Thymus (tissue), 11 donors: ENCODE data around the gene RCOR1. TPM values are rescaled to one million over a fixed set of nuclear protein-coding genes. Genes with fewer than 3 reads are reported as not detected.

ENCODE experiments used
- DNase-seq, 9 donors: peaks; one replicate each; pipeline ENCODE4 v3.0.0-alpha.2; 2013; ENCODE audit warnings: low spot score in 9 of 9, low read depth in 6 of 9, missing footprints in 1 of 9
- H3K27ac ChIP-seq, 2 donors: one replicate each; pipeline ENCODE4 v1.5.1; 2013; ENCODE audit warnings: control low read depth in 1 of 2, low read depth in 1 of 2, low read length in 1 of 2, mild to moderate bottlenecking in 1 of 2, moderate library complexity in 1 of 2
- H3K27me3 ChIP-seq, 2 donors: one replicate each; pipeline ENCODE4 v1.5.1; 2013; ENCODE audit warnings: low read length in 1 of 2; ENCODE audit not compliant: control insufficient read depth in 2 of 2, insufficient read depth in 1 of 2
- H3K36me3 ChIP-seq, 2 donors: one replicate each; pipeline ENCODE4 v1.5.1; 2013; ENCODE audit warnings: low read length in 1 of 2, mild to moderate bottlenecking in 1 of 2, moderate library complexity in 1 of 2; ENCODE audit not compliant: control insufficient read depth in 2 of 2, insufficient read depth in 2 of 2
- H3K4me1 ChIP-seq, 2 donors: one replicate each; pipeline ENCODE4 v1.5.1; 2013; ENCODE audit warnings: low read length in 2 of 2; ENCODE audit not compliant: control insufficient read depth in 2 of 2, insufficient read depth in 2 of 2
- H3K4me3 ChIP-seq, 2 donors: one replicate each; pipeline ENCODE4 v1.5.1; 2013; ENCODE audit warnings: low read length in 2 of 2, control low read depth in 1 of 2, mild to moderate bottlenecking in 1 of 2
- H3K9me3 ChIP-seq, 2 donors: one replicate each; pipeline ENCODE4 v1.5.1; 2013; ENCODE audit warnings: low read length in 1 of 2, mild to moderate bottlenecking in 1 of 2; ENCODE audit not compliant: control insufficient read depth in 2 of 2, insufficient read depth in 1 of 2
- WGBS: extraction: QIAGEN DNeasy Blood & Tissue Kit; methylation state at CpG from one replicate; pipeline ENCODE4 v1.1.7; 2013; 5-methylcytosine and 5-hydroxymethylcytosine counted together
- polyA plus RNA-seq: library from polyadenylated mRNA; stranded (reverse); fragments of 200-250 nt; gene quantifications from one replicate; pipeline ENCODE4 v1.2.3, GENCODE V29; 2013
- total RNA-seq: library from RNA; stranded (reverse); fragments of 120-200 nt; gene quantifications from one replicate; pipeline ENCODE4 v1.2.4, GENCODE V29; 2013
- donor health status: healthy.

RCOR1 gene
- total and polyA plus RNA-seq, 2 donors = 9.2 to 9.7 TPM

- no peak overlapping the region for H3K4me3 ChIP-seq
- H3K4me1 ChIP-seq = peaks cover 0 to 19% of the 10 kb centered on the region in 2 donors
- no peak for DNase-seq
- 82% methylated on average over 22 of the region's 22 CpGs for WGBS
- H3K9me3 ChIP-seq = no peaks in the 10 kb centered on the region
- H3K27ac ChIP-seq = no peak overlapping the region
- no peaks in the 10 kb centered on the region for H3K36me3 ChIP-seq
- no peaks in the 10 kb centered on the region for H3K27me3 ChIP-seq
Observed at GRCh38 chr14:102772781-102773570, 180.5 kb downstream of the RCOR1 start.

DNA sequence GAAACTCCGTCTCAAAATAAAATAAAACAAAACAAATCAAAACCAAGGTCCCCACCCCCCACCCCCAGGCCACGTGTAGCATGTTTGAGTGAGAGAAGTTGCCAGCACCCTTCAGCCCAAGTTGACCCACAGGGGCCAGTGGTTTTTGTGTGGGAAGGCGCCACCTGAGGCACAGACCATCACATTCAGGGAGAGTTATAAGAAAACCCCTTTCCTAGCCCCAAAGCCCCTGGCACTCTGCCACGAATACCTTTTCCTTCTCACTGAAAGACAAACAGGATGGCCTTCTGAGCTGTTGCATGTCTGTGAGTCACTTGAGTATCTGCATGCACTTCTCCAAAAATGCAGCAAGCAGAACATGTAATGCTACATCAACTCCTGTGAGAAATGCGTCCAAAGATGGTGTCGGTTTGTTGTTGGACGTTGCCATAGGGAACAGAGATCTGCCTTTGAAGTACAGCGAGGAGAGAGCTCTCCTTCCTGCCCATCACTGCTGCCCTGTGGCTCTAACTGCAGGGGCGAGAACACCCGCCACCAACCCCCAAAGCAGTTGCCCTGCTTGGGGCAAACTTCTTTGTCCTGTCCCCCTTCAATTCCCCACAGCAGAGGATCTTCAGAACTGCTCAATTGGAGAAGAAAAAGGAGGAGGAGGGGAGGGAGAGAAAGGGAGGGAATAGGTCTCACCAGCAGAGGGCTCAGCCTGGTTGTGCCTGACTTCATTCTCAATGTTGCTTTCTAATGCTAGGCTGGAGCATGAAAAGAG lies 182.1 kb downstream of the RCOR1 start:
- Histone ChIP-seq H3K27me3 (peaks cover 0 to 6% of the 10 kb centered on the region in 2 donors), H3K27ac (peak overlapping the region; percentile 15 to 76), H3K9me3 (no peaks in the 10 kb centered on the region), H3K4me1 (peaks cover 0 to 24% of the 10 kb centered on the region in 2 donors), H3K36me3 (no peaks in the 10 kb centered on the region), H3K4me3 (no peak overlapping the region)
- DNase-seq = peak in 5 of 9 donors; percentile 27 to 71 (median 42)
- 66% methylated on average over 10 of the region's 10 CpGs for WGBS

GRCh38 chr14:102775855-102776760 lies 183.7 kb downstream of the RCOR1 start:
- WGBS = 97% methylated on average over 22 of the region's 22 CpGs
- Histone ChIP-seq H3K36me3 (no peaks in the 10 kb centered on the region), H3K27ac (peak overlapping the region in 1 of 2 donors; percentile 57), H3K9me3 (no peaks in the 10 kb centered on the region), H3K27me3 (peaks cover 0 to 6% of the 10 kb centered on the region in 2 donors), H3K4me3 (no peak overlapping the region), H3K4me1 (peaks cover 0 to 26% of the 10 kb centered on the region in 2 donors)
- no peak for DNase-seq

DNA sequence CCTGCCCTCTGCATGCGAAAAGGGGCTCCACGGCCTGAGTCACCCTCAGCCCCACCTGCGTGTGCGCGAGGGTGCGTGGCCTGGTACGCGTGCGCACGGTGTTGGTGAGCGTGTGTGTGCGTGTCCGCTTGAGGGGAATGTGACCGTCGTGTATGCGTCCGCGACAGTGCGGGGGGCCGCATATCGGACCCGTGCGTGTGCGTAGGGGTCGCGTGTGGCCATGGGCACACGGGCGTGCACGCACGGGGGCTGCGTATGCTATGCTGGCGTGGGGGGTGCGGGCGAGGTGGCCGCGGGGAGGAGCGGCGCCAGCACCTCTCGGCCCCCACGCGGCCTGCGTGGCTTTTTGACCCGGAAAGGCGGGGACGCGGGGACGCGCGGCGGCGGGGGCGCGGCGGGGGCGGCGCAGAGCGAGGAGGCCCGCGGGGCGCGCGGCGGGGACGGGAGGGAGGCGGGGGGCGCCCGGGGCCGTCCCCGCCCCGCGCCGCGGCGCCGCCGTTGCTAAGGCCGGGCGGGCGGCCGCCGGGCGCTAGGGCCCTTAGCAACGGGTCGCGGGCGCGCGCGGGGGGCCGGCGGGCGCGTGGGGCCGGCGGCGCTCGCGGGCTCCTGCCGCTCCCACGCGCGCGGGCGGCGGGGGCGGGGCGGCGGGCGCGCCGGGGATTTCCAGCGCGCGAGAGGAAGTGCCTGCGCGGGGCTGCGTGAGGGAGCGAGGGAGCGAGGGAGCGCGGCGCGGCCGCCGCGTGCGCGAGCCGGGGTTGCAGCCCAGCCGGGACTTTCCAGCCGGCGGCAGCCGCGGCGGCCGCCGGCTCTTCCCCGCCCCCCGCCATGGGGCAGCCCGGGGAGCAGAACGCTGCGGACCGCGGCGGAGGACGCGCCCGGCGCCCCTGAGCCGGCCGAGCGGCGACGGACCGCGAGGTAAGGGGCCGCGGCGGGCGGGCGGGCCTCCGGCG lies 184.6 kb downstream of the RCOR1 start, which contains the start of gene TRAF3:
Gene TRAF3 (plus strand): TSS at position 689 of the 950 bp plus-strand sequence. CDS start 92,753 bp downstream, outside the sequence.
- Histone ChIP-seq H3K9me3 (no peaks in the 10 kb centered on the region), H3K27ac (peak within 1 kb of the TSS; percentile 57 to 82), H3K4me1 (peaks cover 0 to 27% of the 10 kb centered on the region in 2 donors), H3K36me3 (no peaks in the 10 kb centered on the region), H3K27me3 (peaks cover 0 to 6% of the 10 kb centered on the region in 2 donors), H3K4me3 (peak within 1 kb of the TSS; percentile 51 to 73)
- 18% methylated on average over 160 of the region's 163 CpGs for WGBS
- DNase-seq = peak in 5 of 9 donors; percentile 53 to 80 (median 65)

- under 1% methylated on average over 97 of the region's 98 CpGs for WGBS
- H3K4me1 ChIP-seq = peaks cover 0 to 27% of the 10 kb centered on the region in 2 donors
- H3K36me3 ChIP-seq = no peaks in the 10 kb centered on the region
- DNase-seq = no peak
- H3K27me3 ChIP-seq = peaks cover 0 to 6% of the 10 kb centered on the region in 2 donors
- peak overlapping the region; percentile 51 to 73 for H3K4me3 ChIP-seq
- H3K27ac ChIP-seq = peak overlapping the region in 1 of 2 donors; percentile 67
- H3K9me3 ChIP-seq = no peaks in the 10 kb centered on the region
Observed at GRCh38 chr14:102777711-102778337, 185.4 kb downstream of the RCOR1 start.

DNA sequence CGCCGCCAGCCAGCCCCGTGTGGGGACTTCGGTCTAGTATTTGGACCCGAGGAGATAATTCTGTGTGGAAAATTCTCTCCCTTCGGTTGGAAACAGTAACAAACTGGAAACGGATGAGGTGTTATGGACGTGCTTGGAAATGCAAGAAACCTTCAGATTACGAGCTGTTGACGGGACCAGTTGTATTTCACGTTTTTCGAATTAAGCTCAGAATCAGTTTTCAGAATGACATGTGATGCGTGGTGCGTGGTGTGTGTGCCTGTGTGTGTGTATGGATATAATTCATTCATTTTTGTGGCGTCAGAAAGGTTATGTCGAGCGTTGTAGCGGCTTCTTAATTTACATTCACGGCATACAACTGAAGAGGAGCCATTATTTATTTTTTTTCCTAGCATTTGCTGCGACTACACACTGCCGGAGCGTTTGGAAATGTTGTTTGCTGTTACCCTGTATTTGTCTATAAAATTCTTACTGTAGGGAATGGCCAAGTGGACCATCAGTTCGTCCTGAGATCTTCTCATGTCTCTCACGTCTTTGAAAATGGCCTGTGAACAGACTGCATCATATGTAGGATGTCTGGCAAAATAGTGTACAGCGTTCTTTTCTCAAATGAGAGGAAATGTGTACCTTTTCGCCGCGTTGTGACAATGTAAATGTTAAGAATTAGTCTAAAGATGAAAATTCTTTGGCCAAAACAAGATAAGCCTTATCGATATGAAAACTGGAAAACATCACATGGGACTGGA lies 186.1 kb downstream of the RCOR1 start:
- Histone ChIP-seq H3K27ac (peak overlapping the region in 1 of 2 donors; percentile 67), H3K4me3 (peak overlapping the region; percentile 51 to 73), H3K9me3 (no peaks in the 10 kb centered on the region), H3K27me3 (peaks cover 0 to 6% of the 10 kb centered on the region in 2 donors), H3K36me3 (no peaks in the 10 kb centered on the region), H3K4me1 (peaks cover 0 to 25% of the 10 kb centered on the region in 2 donors)
- WGBS = 17% methylated on average over 29 of the region's 29 CpGs
- DNase-seq = peak in 1 of 9 donors; percentile 50

GRCh38 chr14:102779084-102779462 lies 186.6 kb downstream of the RCOR1 start:
- Histone ChIP-seq H3K27me3 (peaks cover 0 to 6% of the 10 kb centered on the region in 2 donors), H3K27ac (no peak overlapping the region), H3K4me1 (peaks cover 0 to 25% of the 10 kb centered on the region in 2 donors), H3K4me3 (peak overlapping the region; percentile 51 to 73), H3K36me3 (no peaks in the 10 kb centered on the region), H3K9me3 (no peaks in the 10 kb centered on the region)
- no peak for DNase-seq
- 85% methylated on average over 4 of the region's 4 CpGs for WGBS
